HTR-8/SVneo (cell line): ENCODE results near the gene E2F4.

Source experiments
- DNase-seq: peaks from one replicate; pipeline ENCODE4 v3.0.0; 2011; ENCODE audit warnings: low spot score, mixed read lengths; ENCODE audit not compliant: insufficient read length
- FAIRE-seq: peaks from 2 replicates; lab custom pipeline; 2011; peaks lifted over from hg19 to GRCh38; lab: Jason Lieb, UNC

E2F4 gene

GRCh38 chr16:67191995-67192681 lies at the start of gene E2F4:
TSS of gene E2F4 (plus strand) at chr16:67192155. CDS start at chr16:67192228, 73 bp downstream.
- DNase-seq (peak; percentile 94), FAIRE-seq (peak; percentile 99)

- DNase-seq = no peak
- no peak for FAIRE-seq
These were observed 49.6 kb upstream of the E2F4 start for GRCh38 chr16:67142342-67142741.

- FAIRE-seq (no peak), DNase-seq (no peak)
These were observed 47.0 kb upstream of the E2F4 start for GRCh38 chr16:67144943-67145342.

GRCh38 chr16:67145746-67146145 lies 46.2 kb upstream of the E2F4 start:
- DNase-seq (no peak), FAIRE-seq (no peak)

GRCh38 chr16:67146523-67147357 lies 45.2 kb upstream of the E2F4 start:
- DNase-seq (no peak), FAIRE-seq (no peak)

GRCh38 chr16:67147437-67148140 lies 44.4 kb upstream of the E2F4 start:
- DNase-seq (no peak), FAIRE-seq (no peak)

GRCh38 chr16:67148221-67148620 lies 43.7 kb upstream of the E2F4 start:
- FAIRE-seq (no peak), DNase-seq (no peak)

GRCh38 chr16:67148656-67149275 lies 43.2 kb upstream of the E2F4 start:
- no peak for FAIRE-seq

GRCh38 chr16:67149276-67150046 lies 42.5 kb upstream of the E2F4 start:
- FAIRE-seq (no peak), DNase-seq (no peak)

More at GRCh38 chr16:67148656-67149275, 43.2 kb upstream of the E2F4 start:
- no peak for DNase-seq

GRCh38 chr16:67150047-67150832 lies 41.7 kb upstream of the E2F4 start:
- DNase-seq = no peak

GRCh38 chr16:67150833-67151396 lies 41.0 kb upstream of the E2F4 start, which contains the start of gene B3GNT9:
TSS of gene B3GNT9 (minus strand) at chr16:67150998. CDS start at chr16:67150485, 513 bp downstream.
- DNase-seq = no peak
- peak; percentile 57 for FAIRE-seq

More at GRCh38 chr16:67150047-67150832, 41.7 kb upstream of the E2F4 start:
- peak; percentile 71 for FAIRE-seq

- DNase-seq = no peak
These were observed 40.4 kb upstream of the E2F4 start for GRCh38 chr16:67151431-67152097.

GRCh38 chr16:67154578-67155294 lies 37.2 kb upstream of the E2F4 start:
- no peak for FAIRE-seq

More at GRCh38 chr16:67151431-67152097, 40.4 kb upstream of the E2F4 start:
- FAIRE-seq = no peak

GRCh38 chr16:67155295-67156142 lies 36.4 kb upstream of the E2F4 start:
- FAIRE-seq (peak; percentile 99), DNase-seq (peak; percentile 87)

More at GRCh38 chr16:67154578-67155294, 37.2 kb upstream of the E2F4 start:
- no peak for DNase-seq

- DNase-seq = no peak
- peak; percentile 48 for FAIRE-seq
These were observed 35.7 kb upstream of the E2F4 start for GRCh38 chr16:67156143-67156844.
